HEK293 (cell line): Measurements from ENCODE around the gene STAC2.

ENCODE experiments used
- EGR2 ChIP-seq: fragments of 450-650 bp; formaldehyde crosslinking; IDR thresholded peaks from 2 replicates; pipeline ENCODE4 v1.5.1; 2016; ENCODE audit warnings: low read depth, missing biosample characterization, missing genetic modification characterization
- HOXA7 ChIP-seq: sonication (generic); formaldehyde crosslinking; IDR thresholded peaks from 2 replicates; pipeline ENCODE4 v1.8.1; 2022; ENCODE audit warnings: missing genetic modification reagents, borderline replicate concordance
- KLF10 ChIP-seq: fragments of 450-650 bp; IDR thresholded peaks from 2 replicates; pipeline ENCODE4 v1.5.1; 2018; ENCODE audit warnings: missing biosample characterization, mild to moderate bottlenecking, missing genetic modification characterization
- KLF16 ChIP-seq: fragments of 450-650 bp; formaldehyde crosslinking; IDR thresholded peaks from 2 replicates; pipeline ENCODE4 v1.5.1; 2017; ENCODE audit warnings: missing biosample characterization, missing genetic modification characterization
- RBAK ChIP-seq: fragments of 450-650 bp; formaldehyde crosslinking; IDR thresholded peaks from 2 replicates; pipeline ENCODE4 v1.5.1; 2016; ENCODE audit warnings: missing biosample characterization, missing genetic modification characterization
- SP2 ChIP-seq: fragments of 450-650 bp; formaldehyde crosslinking; IDR thresholded peaks from 2 replicates; pipeline ENCODE4 v1.5.1; 2016; ENCODE audit warnings: missing biosample characterization, missing genetic modification characterization
- SP3 ChIP-seq: fragments of 450-650 bp; formaldehyde crosslinking; IDR thresholded peaks from 2 replicates; pipeline ENCODE4 v1.5.1; 2016; ENCODE audit warnings: missing biosample characterization, missing genetic modification characterization
- ZBTB20 ChIP-seq: fragments of 450-650 bp; formaldehyde crosslinking; IDR thresholded peaks from 2 replicates; pipeline ENCODE4 v1.5.1; 2016; ENCODE audit warnings: missing biosample characterization, missing genetic modification characterization
- ZBTB8A ChIP-seq: fragments of 450-650 bp; formaldehyde crosslinking; IDR thresholded peaks from 2 replicates; pipeline ENCODE4 v1.5.1; 2016; ENCODE audit warnings: missing biosample characterization, missing genetic modification characterization
- ZFHX2 ChIP-seq: fragments of 450-650 bp; formaldehyde crosslinking; conservative IDR thresholded peaks from 2 replicates; pipeline ENCODE4 v1.5.1; 2016; ENCODE audit warnings: missing biosample characterization, missing genetic modification characterization
- ZNF112 ChIP-seq: fragments of 450-650 bp; formaldehyde crosslinking; IDR thresholded peaks from 2 replicates; pipeline ENCODE4 v1.5.0; 2017; ENCODE audit warnings: missing biosample characterization, missing genetic modification characterization
- ZNF16 ChIP-seq: fragments of 450-650 bp; formaldehyde crosslinking; IDR thresholded peaks from 2 replicates; pipeline ENCODE4 v1.5.1; 2016; ENCODE audit warnings: low read depth, missing biosample characterization, missing genetic modification characterization
- ZNF211 ChIP-seq: fragments of 450-650 bp; formaldehyde crosslinking; IDR thresholded peaks from 2 replicates; pipeline ENCODE4 v1.5.1; 2016; ENCODE audit warnings: low read depth, missing biosample characterization, missing genetic modification characterization
- ZNF214 ChIP-seq: fragments of 450-650 bp; formaldehyde crosslinking; IDR thresholded peaks from 2 replicates; pipeline ENCODE4 v1.5.1; 2017; ENCODE audit warnings: missing biosample characterization, mild to moderate bottlenecking, missing genetic modification characterization, borderline replicate concordance
- ZNF24 ChIP-seq: fragments of 450-650 bp; formaldehyde crosslinking; IDR thresholded peaks from 2 replicates; pipeline ENCODE4 v1.5.1; 2016; ENCODE audit warnings: missing biosample characterization, missing genetic modification characterization
- ZNF292 ChIP-seq: fragments of 450-650 bp; formaldehyde crosslinking; IDR thresholded peaks from 2 replicates; pipeline ENCODE4 v1.5.1; 2016; ENCODE audit warnings: low read depth, missing biosample characterization, missing genetic modification characterization, borderline replicate concordance
- ZNF366 ChIP-seq: fragments of 450-650 bp; formaldehyde crosslinking; conservative IDR thresholded peaks from 2 replicates; pipeline ENCODE4 v1.5.1; 2016; ENCODE audit warnings: missing biosample characterization, missing genetic modification characterization
- ZNF433 ChIP-seq: fragments of 450-650 bp; formaldehyde crosslinking; IDR thresholded peaks from 2 replicates; pipeline ENCODE4 v1.5.1; 2016; ENCODE audit warnings: missing biosample characterization, missing genetic modification characterization, low read depth
- ZNF501 ChIP-seq: fragments of 450-650 bp; formaldehyde crosslinking; IDR thresholded peaks from 2 replicates; pipeline ENCODE4 v1.5.1; 2016; ENCODE audit warnings: missing biosample characterization, missing genetic modification characterization
- ZNF555 ChIP-seq: fragments of 450-650 bp; formaldehyde crosslinking; conservative IDR thresholded peaks from 2 replicates; pipeline ENCODE4 v1.5.1; 2017; ENCODE audit warnings: missing biosample characterization, mild to moderate bottlenecking, missing genetic modification characterization, inconsistent platforms
- ZNF560 ChIP-seq: fragments of 450-650 bp; formaldehyde crosslinking; IDR thresholded peaks from 2 replicates; pipeline ENCODE4 v1.5.1; 2017; ENCODE audit warnings: missing biosample characterization, missing genetic modification characterization, borderline replicate concordance
- ZNF654 ChIP-seq: fragments of 450-650 bp; formaldehyde crosslinking; IDR thresholded peaks from 2 replicates; pipeline ENCODE4 v1.5.1; 2016; ENCODE audit warnings: low read depth, missing biosample characterization, missing genetic modification characterization
- ZNF660 ChIP-seq: fragments of 450-650 bp; IDR thresholded peaks from 2 replicates; pipeline ENCODE4 v1.5.1; 2018; ENCODE audit warnings: missing biosample characterization, mild to moderate bottlenecking, missing genetic modification characterization
- ZSCAN30 ChIP-seq: fragments of 450-650 bp; IDR thresholded peaks from 2 replicates; pipeline ENCODE4 v1.5.1; 2018; ENCODE audit warnings: missing biosample characterization, mild to moderate bottlenecking, missing genetic modification characterization, moderate library complexity
- TF ChIP-seq, protein P1 (sequence below): fragments of 450-650 bp; IDR thresholded peaks from 2 replicates; pipeline ENCODE4 v1.5.1; 2018; ENCODE audit warnings: missing biosample characterization, mild to moderate bottlenecking, missing genetic modification characterization
- TF ChIP-seq, protein P2 (sequence below): fragments of 450-650 bp; formaldehyde crosslinking; IDR thresholded peaks from 2 replicates; pipeline ENCODE4 v1.5.1; 2016; ENCODE audit warnings: missing biosample characterization, missing genetic modification characterization
- TF ChIP-seq, protein P3 (sequence below): fragments of 450-650 bp; formaldehyde crosslinking; IDR thresholded peaks from 2 replicates; pipeline ENCODE4 v1.5.1; 2016; ENCODE audit warnings: missing biosample characterization, missing genetic modification characterization, borderline replicate concordance
- TF ChIP-seq, protein P4 (sequence below): fragments of 450-650 bp; formaldehyde crosslinking; IDR thresholded peaks from 2 replicates; pipeline ENCODE4 v1.5.1; 2016; ENCODE audit warnings: missing biosample characterization, missing genetic modification characterization
- TF ChIP-seq, protein P5 (sequence below): fragments of 450-650 bp; formaldehyde crosslinking; IDR thresholded peaks from 2 replicates; pipeline ENCODE4 v1.5.1; 2017; ENCODE audit warnings: missing biosample characterization, missing genetic modification characterization

STAC2 gene

DNA sequence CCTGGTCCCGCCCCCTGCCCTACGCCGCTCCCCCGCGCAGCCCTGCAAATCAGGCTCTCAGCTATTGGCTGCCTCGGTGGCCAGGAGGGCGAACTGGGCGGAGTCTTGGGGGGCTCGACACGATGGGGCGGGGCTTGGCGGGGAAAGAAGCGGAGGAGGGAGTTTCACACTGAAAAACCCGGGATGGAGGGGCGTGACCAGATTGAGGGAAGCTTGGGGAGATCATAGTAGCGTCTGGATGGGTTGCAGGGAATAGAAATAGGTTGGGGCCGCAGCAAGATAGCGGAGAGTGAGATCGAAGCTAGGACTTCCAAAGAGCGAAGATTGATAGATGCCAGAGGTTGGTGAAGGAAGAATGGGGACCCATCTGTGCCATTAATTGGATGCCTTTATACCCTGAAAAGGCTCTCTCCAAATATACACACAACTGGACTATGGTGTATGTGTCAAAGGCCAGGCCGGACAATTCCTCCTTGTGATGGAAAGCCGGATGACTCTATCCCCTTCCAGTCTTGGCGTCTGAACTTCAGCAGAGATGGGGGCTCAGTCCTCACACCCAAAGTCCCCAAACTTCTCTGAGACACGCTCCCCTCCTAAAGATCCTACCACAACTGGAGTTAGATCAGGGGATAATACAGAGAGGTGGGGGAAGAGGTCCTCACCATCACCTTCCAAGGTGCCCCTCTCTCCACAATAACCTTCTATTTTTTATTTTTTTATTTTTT, 376 bp upstream of the STAC2 start (continued):
- TF ChIP-seq EGR2 (tag by site-specific recombination) (peak; percentile 69), ZNF654 (tag by site-specific recombination) (no peak), ZNF292 (tag by site-specific recombination) (no peak), ZNF16 (tag by site-specific recombination) (no peak), SP2 (tag by site-specific recombination) (peak; percentile 90), ZNF211 (tag by site-specific recombination) (no peak), ZBTB20 (tag by site-specific recombination) (no peak), ZNF560 (tag by site-specific recombination) (no peak), KLF16 (no peak), HOXA7 (no peak), ZNF555 (no peak), ZBTB8A (tag by site-specific recombination) (no peak), ZNF214 (tag by site-specific recombination) (no peak), SP3 (peak; percentile 73), ZFHX2 (tag by site-specific recombination) (peak; percentile 51; the same call in 1 of the 2 replicates), ZNF24 (tag by site-specific recombination) (no peak), ZNF433 (tag by site-specific recombination) (no peak), KLF10 (tag by site-specific recombination) (peak; percentile 88), ZNF660 (tag by site-specific recombination) (no peak), ZSCAN30 (tag by site-specific recombination) (no peak), ZNF366 (tag by site-specific recombination) (peak; percentile 58), ZNF501 (tag by site-specific recombination) (no peak), ZNF112 (tag by site-specific recombination) (no peak), RBAK (tag by site-specific recombination) (no peak)
- TF ChIP-seq, protein P1, sequence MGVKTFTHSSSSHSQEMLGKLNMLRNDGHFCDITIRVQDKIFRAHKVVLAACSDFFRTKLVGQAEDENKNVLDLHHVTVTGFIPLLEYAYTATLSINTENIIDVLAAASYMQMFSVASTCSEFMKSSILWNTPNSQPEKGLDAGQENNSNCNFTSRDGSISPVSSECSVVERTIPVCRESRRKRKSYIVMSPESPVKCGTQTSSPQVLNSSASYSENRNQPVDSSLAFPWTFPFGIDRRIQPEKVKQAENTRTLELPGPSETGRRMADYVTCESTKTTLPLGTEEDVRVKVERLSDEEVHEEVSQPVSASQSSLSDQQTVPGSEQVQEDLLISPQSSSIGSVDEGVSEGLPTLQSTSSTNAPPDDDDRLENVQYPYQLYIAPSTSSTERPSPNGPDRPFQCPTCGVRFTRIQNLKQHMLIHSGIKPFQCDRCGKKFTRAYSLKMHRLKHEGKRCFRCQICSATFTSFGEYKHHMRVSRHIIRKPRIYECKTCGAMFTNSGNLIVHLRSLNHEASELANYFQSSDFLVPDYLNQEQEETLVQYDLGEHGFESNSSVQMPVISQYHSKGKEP (tag by site-specific recombination), result no peak
- TF ChIP-seq, protein P2, sequence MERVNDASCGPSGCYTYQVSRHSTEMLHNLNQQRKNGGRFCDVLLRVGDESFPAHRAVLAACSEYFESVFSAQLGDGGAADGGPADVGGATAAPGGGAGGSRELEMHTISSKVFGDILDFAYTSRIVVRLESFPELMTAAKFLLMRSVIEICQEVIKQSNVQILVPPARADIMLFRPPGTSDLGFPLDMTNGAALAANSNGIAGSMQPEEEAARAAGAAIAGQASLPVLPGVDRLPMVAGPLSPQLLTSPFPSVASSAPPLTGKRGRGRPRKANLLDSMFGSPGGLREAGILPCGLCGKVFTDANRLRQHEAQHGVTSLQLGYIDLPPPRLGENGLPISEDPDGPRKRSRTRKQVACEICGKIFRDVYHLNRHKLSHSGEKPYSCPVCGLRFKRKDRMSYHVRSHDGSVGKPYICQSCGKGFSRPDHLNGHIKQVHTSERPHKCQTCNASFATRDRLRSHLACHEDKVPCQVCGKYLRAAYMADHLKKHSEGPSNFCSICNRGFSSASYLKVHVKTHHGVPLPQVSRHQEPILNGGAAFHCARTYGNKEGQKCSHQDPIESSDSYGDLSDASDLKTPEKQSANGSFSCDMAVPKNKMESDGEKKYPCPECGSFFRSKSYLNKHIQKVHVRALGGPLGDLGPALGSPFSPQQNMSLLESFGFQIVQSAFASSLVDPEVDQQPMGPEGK, result peak; percentile 43; the same call in 1 of the 2 replicates
- TF ChIP-seq, protein P3, sequence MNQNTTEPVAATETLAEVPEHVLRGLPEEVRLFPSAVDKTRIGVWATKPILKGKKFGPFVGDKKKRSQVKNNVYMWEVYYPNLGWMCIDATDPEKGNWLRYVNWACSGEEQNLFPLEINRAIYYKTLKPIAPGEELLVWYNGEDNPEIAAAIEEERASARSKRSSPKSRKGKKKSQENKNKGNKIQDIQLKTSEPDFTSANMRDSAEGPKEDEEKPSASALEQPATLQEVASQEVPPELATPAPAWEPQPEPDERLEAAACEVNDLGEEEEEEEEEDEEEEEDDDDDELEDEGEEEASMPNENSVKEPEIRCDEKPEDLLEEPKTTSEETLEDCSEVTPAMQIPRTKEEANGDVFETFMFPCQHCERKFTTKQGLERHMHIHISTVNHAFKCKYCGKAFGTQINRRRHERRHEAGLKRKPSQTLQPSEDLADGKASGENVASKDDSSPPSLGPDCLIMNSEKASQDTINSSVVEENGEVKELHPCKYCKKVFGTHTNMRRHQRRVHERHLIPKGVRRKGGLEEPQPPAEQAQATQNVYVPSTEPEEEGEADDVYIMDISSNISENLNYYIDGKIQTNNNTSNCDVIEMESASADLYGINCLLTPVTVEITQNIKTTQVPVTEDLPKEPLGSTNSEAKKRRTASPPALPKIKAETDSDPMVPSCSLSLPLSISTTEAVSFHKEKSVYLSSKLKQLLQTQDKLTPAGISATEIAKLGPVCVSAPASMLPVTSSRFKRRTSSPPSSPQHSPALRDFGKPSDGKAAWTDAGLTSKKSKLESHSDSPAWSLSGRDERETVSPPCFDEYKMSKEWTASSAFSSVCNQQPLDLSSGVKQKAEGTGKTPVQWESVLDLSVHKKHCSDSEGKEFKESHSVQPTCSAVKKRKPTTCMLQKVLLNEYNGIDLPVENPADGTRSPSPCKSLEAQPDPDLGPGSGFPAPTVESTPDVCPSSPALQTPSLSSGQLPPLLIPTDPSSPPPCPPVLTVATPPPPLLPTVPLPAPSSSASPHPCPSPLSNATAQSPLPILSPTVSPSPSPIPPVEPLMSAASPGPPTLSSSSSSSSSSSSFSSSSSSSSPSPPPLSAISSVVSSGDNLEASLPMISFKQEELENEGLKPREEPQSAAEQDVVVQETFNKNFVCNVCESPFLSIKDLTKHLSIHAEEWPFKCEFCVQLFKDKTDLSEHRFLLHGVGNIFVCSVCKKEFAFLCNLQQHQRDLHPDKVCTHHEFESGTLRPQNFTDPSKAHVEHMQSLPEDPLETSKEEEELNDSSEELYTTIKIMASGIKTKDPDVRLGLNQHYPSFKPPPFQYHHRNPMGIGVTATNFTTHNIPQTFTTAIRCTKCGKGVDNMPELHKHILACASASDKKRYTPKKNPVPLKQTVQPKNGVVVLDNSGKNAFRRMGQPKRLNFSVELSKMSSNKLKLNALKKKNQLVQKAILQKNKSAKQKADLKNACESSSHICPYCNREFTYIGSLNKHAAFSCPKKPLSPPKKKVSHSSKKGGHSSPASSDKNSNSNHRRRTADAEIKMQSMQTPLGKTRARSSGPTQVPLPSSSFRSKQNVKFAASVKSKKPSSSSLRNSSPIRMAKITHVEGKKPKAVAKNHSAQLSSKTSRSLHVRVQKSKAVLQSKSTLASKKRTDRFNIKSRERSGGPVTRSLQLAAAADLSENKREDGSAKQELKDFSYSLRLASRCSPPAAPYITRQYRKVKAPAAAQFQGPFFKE, result no peak
- TF ChIP-seq, protein P4, sequence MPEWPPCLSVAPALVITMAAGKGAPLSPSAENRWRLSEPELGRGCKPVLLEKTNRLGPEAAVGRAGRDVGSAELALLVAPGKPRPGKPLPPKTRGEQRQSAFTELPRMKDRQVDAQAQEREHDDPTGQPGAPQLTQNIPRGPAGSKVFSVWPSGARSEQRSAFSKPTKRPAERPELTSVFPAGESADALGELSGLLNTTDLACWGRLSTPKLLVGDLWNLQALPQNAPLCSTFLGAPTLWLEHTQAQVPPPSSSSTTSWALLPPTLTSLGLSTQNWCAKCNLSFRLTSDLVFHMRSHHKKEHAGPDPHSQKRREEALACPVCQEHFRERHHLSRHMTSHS, result no peak
- TF ChIP-seq, protein P5, sequence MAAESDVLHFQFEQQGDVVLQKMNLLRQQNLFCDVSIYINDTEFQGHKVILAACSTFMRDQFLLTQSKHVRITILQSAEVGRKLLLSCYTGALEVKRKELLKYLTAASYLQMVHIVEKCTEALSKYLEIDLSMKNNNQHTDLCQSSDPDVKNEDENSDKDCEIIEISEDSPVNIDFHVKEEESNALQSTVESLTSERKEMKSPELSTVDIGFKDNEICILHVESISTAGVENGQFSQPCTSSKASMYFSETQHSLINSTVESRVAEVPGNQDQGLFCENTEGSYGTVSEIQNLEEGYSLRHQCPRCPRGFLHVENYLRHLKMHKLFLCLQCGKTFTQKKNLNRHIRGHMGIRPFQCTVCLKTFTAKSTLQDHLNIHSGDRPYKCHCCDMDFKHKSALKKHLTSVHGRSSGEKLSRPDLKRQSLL, result no peak
